Kidney (tissue), 14 donors: Measurements from ENCODE around the gene CYP4F11. TPM values are rescaled to one million over a fixed set of nuclear protein-coding genes. Genes with fewer than 3 reads are reported as not detected.
"Not testable (repeated sequence)": the region's sequence is repeated elsewhere in the genome, so short reads cannot be mapped to it uniquely, and the experiment has no call there.

Source experiments
- DNase-seq, 5 donors: peaks; one replicate each; pipeline ENCODE4 v3.0.0-alpha.2; 2013 to 2020
- FAIRE-seq: peaks from 2 replicates; lab custom pipeline; 2012; peaks lifted over from hg19 to GRCh38; lab: Jason Lieb, UNC
- H3K27ac ChIP-seq, 2 donors: one replicate each; pipeline ENCODE4 v1.7.0; 2013; ENCODE audit warnings: low read depth in 2 of 2, low read length in 2 of 2, inconsistent platforms in 1 of 2
- H3K27me3 ChIP-seq: one replicate; pipeline ENCODE4 v1.7.1; 2013; ENCODE audit warnings: low read length, inconsistent platforms; ENCODE audit not compliant: control insufficient read depth, insufficient read depth
- H3K36me3 ChIP-seq, 3 donors: one replicate each; pipeline versions ENCODE4 v1.7.0 to v1.7.1; 2013; ENCODE audit warnings: low read length in 3 of 3, control low read depth in 1 of 3, inconsistent platforms in 1 of 3; ENCODE audit not compliant: insufficient read depth in 3 of 3, control insufficient read depth in 2 of 3
- H3K4me1 ChIP-seq, 3 donors: one replicate each; pipeline versions ENCODE4 v1.7.0 to v1.7.1; 2013; ENCODE audit warnings: low read length in 3 of 3, inconsistent platforms in 1 of 3, low read depth in 1 of 3; ENCODE audit not compliant: control insufficient read depth in 2 of 3, insufficient read depth in 2 of 3
- H3K4me3 ChIP-seq, 3 donors: one replicate each; pipeline versions ENCODE4 v1.7.0 to v1.8.1; 2013; ENCODE audit warnings: low read length in 3 of 3, control low read depth in 1 of 3, inconsistent platforms in 1 of 3
- H3K9ac ChIP-seq, 3 donors: one replicate each; pipeline versions ENCODE4 v1.7.0 to v1.7.1; 2013; ENCODE audit warnings: low read length in 3 of 3, control low read depth in 1 of 3, inconsistent platforms in 1 of 3
- H3K9me3 ChIP-seq, 3 donors: one replicate each; pipeline versions ENCODE4 v1.7.0 to v1.7.1; 2013; ENCODE audit warnings: low read length in 3 of 3, control low read depth in 1 of 3, inconsistent platforms in 1 of 3; ENCODE audit not compliant: control insufficient read depth in 2 of 3, insufficient read depth in 1 of 3
- CTCF ChIP-seq: IDR thresholded peaks from 3 replicates; pipeline ENCODE4 v1.5.1; 2012; ENCODE audit warnings: mild to moderate bottlenecking, moderate library complexity, borderline replicate concordance; ENCODE audit not compliant: insufficient read depth; ENCODE audit errors: extremely low read depth
- intact Hi-C: fragments of 100-400 bp; cut with DNase I; formaldehyde crosslinking; loops from one replicate; pipeline ENCODE4 v1.11.1; 2022
- polyA plus RNA-seq: library from polyadenylated mRNA; stranded (reverse); fragments of 350-450 nt; fragmentation: Illumina TruSeq; extraction: RNeasy Lipid Tissue Mini Kit (QIAGEN cat#74804); gene quantifications from one replicate; pipeline ENCODE4 v1.2.3, GENCODE V29; 2014; ENCODE audit warnings: low read depth, low replicate concordance; ENCODE audit not compliant: insufficient read depth
- total RNA-seq: library from RNA; stranded (reverse); fragmentation: NEBNext Ultra II Directional; extraction: Animal tissue kit (Norgen Biotek cat#: 25700); gene quantifications from one replicate; pipeline ENCODE4 v1.2.1, GENCODE V29; 2021
- donor health status: control.
- donor health status: control.
- donor health status: control.
- donor health status: control.
- donor health status: control.
- donor health status: DM: yes; HTN: yes; CAD: no.
- donor health status: Normal renal cell carcinoma (clear cell type).

Gene CYP4F11
- total and polyA plus RNA-seq, 2 donors from 2014 or later: 2.1 to 7.2 TPM

- FAIRE-seq (no peak), DNase-seq (no peak)
- H3K4me1 ChIP-seq: peaks cover 0 to 2% (median 0%) of the 10 kb centered on the region in 3 donors
- peaks cover 0 to 2% (median 0%) of the 10 kb centered on the region in 3 donors for H3K9me3 ChIP-seq
- peaks cover 13% of the 10 kb centered on the region for H3K27me3 ChIP-seq
- no peak overlapping the region for H3K9ac ChIP-seq
- TF ChIP-seq CTCF: no peak
- no peak overlapping the region for H3K4me3 ChIP-seq
- intact Hi-C loops: no loop called here
- no peaks in the 10 kb centered on the region for H3K36me3 ChIP-seq
- no peak overlapping the region for H3K27ac ChIP-seq
Measured at GRCh38 chr19:15935167-15935702, 906 bp upstream of the CYP4F11 start.

GRCh38 chr19:15933761-15934331 is 483 bp downstream of the CYP4F11 start:
- H3K36me3 ChIP-seq, DNase-seq, H3K4me1 ChIP-seq, H3K9me3 ChIP-seq, H3K9ac ChIP-seq, intact Hi-C loops, H3K4me3 ChIP-seq, FAIRE-seq: not testable (repeated sequence)
- Histone ChIP-seq H3K27me3 (peaks cover 13% of the 10 kb centered on the region), H3K27ac (peak overlapping the region in 1 of 2 donors; percentile 69)

- DNase-seq: no peak
- no peak overlapping the region for H3K4me3 ChIP-seq
- peaks cover 9% of the 10 kb centered on the region for H3K27me3 ChIP-seq
- intact Hi-C loops: no loop called here
- H3K27ac ChIP-seq: no peak overlapping the region
- no peaks in the 10 kb centered on the region for H3K4me1 ChIP-seq
- FAIRE-seq: no peak
- no peak for TF ChIP-seq CTCF
- no peak overlapping the region for H3K9ac ChIP-seq
- no peaks in the 10 kb centered on the region for H3K36me3 ChIP-seq
- H3K9me3 ChIP-seq: no peaks in the 10 kb centered on the region
Measured at GRCh38 chr19:15928321-15928720, 6.0 kb downstream of the CYP4F11 start.

GRCh38 chr19:15926484-15926883 is 7.8 kb downstream of the CYP4F11 start:
- H3K27ac ChIP-seq: no peak overlapping the region
- no peak for DNase-seq
- no peak overlapping the region for H3K9ac ChIP-seq
- no peaks in the 10 kb centered on the region for H3K9me3 ChIP-seq
- intact Hi-C loops: no loop called here
- no peak for TF ChIP-seq CTCF
- no peak overlapping the region for H3K4me3 ChIP-seq
- H3K36me3 ChIP-seq: no peaks in the 10 kb centered on the region
- no peaks in the 10 kb centered on the region for H3K4me1 ChIP-seq
- FAIRE-seq: no peak
- H3K27me3 ChIP-seq: peaks cover 9% of the 10 kb centered on the region
